ENCODE measurements around the gene LSM10.

- TF ChIP-seq POLR2A (IDR thresholded peaks at IDR 0.05), result no peak
- no peak for TF ChIP-seq CTCF (IDR thresholded peaks at IDR 0.05)
Observed at GRCh38 chr1:36349839-36350238, 47.9 kb downstream of the LSM10 start.
